Measurements from ENCODE around the gene NCAM1.
"Not testable (repeated sequence)": the region's sequence is repeated elsewhere in the genome, so short reads cannot be mapped to it uniquely, and the experiment has no call there.

The NCAM1 gene

GRCh38 chr11:113275602-113276001 lies 314.4 kb downstream of the NCAM1 start:
- DNase-seq (ENCODE audit: low read depth in 2 of 2), result no peak

DNA sequence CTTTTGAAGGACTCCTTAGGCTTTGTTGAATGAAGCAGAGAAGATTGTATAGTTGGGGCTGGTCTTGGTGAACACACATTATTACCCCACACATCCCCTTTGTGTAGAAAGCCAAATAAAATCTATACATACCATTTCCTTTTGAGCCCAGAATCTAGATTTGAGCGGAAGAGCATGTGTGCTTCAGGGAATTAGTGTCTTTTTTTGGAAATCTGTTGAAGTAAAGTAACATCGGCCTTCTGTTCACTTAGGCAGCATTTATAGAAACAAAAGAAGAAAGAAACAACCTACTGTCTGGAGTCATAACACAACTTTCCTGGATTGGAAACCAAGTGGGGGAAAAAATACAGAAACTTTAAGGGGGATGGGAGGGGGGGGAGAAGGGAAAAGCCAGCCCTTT lies 315.2 kb downstream of the NCAM1 start:
- DNase-seq (ENCODE audit: low read depth in 2 of 2), result no peak

GRCh38 chr11:113277907-113278306 lies 316.7 kb downstream of the NCAM1 start:
- DNase-seq (ENCODE audit: low read depth in 2 of 2), result no peak

DNA sequence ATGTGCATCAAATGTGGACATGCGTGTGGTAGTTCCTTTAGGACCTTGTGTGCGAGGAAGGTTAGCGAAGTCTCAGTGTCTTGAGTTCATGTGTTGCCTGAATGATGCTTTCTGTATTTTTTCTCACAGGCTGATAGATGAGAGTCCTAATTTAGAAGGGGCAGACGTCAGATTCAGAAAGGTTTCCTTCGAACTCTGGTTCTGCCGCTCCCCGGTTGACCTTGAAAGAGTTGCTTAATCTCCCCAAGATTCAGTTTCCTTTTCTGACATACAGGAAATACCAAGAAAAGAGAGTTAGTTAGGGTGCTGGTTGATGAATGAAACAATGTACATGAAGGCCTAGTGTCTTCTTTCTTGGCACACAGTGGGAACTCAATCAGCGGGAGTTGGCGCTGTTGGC lies 317.3 kb downstream of the NCAM1 start:
- no peak for DNase-seq (ENCODE audit: low read depth in 2 of 2)

- no peak for DNase-seq (ENCODE audit: low read depth in 2 of 2)
Observed at GRCh38 chr11:113278925-113279324, 317.7 kb downstream of the NCAM1 start.

DNA sequence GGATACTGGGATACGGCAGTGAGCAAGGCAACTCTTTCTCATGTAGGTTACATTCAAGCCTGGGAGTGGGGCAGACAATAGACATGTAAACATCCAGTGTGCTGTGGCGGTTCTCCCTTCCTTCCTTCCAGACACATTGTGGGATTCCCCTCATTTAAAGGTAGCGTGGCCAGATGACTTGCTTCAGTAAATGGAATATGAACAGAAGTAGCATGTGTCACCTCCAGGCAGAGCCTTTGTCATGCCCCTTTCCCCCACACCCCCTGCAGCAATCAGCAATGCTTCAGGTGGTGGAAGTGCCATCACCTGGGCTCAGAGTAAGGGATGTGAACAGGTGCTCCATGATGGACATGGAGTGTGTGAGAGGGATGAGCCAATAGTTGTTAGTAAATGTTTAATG lies 318.4 kb downstream of the NCAM1 start:
- no peak for DNase-seq (ENCODE audit: low read depth in 2 of 2)

DNA sequence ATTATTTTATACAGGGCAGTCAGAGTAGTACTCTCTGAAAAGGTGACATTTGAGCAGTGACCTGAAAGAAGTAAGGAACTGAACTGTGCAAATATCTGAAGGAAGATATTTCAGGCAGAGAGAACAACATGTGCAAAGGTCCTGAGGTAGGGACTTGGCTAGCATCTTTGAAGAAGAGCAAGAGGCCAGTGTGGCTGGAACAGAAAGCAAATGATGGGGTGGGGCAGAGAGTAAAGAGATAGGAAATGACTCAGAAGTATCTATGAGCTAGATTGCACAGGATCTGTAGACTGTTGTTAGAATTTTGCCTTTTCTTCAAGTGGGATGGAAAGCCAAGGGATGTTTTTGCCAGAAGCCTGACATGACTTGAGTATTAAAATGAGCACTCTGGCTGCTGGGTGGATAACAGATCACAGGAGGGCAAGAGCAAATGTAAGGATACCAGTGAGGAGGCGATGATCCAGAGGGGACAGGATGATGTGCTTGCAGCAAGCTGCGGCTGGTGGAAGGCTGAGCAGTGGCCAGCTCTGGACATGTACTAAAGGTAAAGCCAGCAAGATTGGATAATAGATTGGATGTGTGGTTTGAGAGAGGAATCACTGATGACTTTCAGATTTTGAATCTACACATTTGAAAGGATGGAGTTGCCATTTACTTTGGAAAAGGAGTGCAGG lies 320.0 kb downstream of the NCAM1 start:
- no peak for DNase-seq (ENCODE audit: low read depth in 2 of 2)

DNA sequence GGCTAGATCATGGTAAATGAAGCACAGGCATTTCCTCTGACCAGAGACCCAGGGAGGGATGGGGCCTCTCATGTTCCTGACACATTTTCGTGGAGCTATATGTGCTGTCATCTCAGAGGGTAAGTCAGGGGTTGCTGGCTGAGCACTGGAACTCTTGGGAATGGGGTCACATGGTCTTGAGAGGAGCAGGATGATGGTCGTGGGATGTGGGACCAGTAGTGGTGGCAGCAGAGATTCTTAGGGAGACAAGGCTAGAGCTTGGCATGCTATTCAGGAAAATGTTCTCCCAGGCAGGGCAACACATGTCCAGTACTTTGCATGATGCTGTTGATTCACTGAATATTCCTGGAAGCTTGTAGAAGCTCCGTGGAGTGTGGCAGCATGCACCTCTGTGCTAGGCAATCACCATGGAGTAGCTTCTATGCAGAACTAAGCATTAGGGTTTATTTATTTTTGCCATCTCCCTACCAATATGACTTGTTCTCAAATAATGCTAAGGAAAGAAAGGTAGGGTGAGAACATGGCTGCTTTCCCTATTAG lies 321.7 kb downstream of the NCAM1 start:
- no peak for DNase-seq (ENCODE audit: low read depth in 2 of 2)

- no peak for DNase-seq (ENCODE audit: low read depth in 2 of 2)
Observed at GRCh38 chr11:113283881-113284280, 322.7 kb downstream of the NCAM1 start.

DNA sequence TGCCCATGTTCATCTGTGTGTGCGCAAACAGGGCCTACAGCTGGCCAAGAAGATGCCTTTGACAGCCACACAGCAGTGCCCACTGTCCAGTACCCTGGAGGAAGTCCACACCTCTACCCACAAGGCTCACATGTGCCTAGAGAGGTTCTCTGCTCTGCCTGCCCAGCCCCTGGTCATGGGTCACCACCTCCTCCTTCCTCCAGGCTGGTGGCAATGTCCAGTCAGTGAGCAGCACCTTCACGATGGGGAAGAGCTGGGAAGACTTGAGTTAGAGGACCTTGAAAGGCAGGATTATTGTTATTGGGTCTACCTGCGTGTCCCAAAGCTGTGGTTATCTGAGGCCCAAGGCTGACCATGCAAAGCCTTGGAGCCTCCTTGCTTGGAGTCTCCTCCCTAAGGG lies 324.8 kb downstream of the NCAM1 start:
- no peak for DNase-seq (ENCODE audit: low read depth in 2 of 2)

DNA sequence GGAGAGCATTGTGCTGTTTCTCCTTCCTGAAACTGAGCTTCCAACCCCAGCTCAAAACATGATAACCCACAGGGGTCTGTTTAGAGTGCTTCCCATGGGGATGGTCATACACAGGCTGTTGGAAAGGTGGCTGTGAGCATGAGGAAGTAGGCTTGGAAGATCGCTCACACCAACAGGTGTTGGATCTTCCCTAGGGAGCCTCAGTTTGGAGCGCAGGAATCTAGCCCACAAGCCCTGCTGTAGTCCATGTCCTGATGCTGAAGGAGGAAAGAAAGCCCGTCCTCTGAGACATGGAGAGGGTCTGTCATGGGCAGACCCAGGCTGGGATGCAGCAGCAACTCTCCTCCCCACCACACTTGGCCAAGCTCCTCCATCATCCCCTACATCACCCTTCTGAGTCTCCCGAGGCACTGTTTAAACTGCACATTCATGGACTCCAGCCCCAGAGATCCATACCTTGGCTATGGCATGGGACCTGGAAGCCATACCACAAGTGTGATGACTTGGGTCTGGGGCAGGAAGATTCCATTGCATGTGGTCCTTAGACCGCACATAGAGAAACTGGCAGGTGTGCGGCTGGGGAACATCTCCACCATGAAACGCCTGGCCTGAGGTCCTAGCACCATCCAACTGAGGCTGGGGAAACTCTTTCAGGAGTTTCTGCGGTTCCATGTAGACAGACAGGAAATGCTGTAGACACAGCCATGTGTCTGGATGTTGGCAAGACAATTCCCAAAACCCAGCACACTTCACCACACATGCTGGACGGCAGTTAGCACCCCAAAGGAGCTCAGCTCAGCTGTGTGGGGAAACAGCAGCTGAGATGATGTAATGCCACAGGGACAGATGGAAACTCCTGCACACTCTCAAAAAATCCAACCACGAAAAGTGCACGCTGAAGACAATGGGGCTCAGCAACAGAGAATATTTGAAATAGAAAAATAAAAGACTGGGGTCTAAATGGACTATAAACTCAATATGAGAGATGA lies 325.6 kb downstream of the NCAM1 start:
- DNase-seq (ENCODE audit: low read depth in 2 of 2), result no peak

DNA sequence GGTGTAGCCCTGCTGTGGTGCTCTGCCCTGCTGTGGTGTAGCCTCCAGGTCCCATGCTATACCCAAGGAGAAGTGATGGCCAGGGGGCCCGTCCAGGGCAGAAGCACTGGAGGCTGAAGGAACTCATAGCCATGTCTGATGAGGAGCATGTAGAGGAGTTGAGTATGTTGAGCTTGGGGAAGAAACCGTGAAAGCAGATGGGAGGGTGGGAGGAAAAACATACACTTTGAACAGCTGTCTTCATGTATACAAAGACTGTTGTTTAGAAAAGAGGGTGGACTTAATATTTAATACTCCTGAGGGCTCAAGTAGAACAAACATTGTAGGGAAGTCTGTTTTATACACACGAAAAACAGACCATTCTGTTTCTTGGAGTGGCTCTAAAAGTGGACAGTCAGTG lies 326.6 kb downstream of the NCAM1 start:
- DNase-seq (ENCODE audit: low read depth in 2 of 2), result no peak

- no peak for DNase-seq (ENCODE audit: low read depth in 2 of 2)
Observed at GRCh38 chr11:113288286-113288863, 327.2 kb downstream of the NCAM1 start.

DNA sequence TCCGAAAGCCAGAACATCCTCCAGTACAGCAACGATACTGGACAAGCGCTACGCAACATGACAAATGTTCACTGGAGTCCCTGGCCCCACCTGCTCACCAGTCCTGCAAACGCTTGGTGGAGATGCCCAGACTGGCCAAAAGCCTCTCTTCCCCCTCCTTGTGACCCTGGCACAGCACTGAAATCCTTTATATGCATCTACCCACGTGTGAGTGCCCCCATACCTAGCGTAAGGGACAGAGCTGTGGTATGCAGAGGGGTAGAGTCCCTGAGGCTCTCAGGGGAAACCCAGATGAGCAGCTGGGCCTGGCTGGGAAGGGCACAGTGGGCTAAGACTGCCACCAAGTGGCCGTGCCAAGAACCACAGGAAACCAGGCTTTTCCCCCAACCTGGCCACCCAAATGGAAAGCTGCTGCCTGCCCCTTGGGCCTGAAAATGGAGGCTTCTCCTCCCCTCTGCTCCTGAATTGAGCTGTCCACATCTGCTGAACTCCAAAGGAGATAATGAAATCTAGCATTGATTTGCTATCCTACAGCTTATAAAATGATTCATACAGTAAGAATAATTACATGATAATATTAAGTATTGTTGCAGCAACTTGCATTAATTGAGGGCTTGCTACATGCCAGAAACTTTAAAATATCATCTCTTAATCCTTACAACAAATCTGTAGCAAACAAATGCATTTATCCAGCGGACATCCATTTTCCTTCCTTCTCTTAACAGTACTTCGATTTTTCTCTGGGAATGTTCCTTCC lies 328.4 kb downstream of the NCAM1 start:
- peak in 1 of 2 donors; percentile 35 for DNase-seq (ENCODE audit: low read depth in 2 of 2)

DNA sequence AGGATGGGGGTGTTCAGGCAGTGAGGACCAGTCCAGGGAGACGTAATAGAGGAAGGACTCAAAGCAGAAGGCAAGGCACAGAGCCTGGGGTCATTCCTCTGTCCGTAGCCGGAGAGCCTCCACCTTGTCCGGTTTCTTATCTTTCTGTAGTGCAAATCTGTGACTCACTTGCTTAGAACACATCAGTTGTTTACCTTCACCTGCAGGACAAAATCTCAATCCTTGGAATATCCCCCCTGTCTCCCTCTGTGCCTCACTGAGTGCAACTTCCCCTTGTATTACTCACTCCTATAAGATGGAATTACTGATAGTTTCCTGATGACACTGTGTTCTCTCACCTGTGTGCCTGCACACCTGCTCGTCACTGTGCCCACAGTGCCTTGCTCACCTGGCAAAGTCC lies 332.7 kb downstream of the NCAM1 start:
- DNase-seq (ENCODE audit: low read depth in 2 of 2), result no peak

DNA sequence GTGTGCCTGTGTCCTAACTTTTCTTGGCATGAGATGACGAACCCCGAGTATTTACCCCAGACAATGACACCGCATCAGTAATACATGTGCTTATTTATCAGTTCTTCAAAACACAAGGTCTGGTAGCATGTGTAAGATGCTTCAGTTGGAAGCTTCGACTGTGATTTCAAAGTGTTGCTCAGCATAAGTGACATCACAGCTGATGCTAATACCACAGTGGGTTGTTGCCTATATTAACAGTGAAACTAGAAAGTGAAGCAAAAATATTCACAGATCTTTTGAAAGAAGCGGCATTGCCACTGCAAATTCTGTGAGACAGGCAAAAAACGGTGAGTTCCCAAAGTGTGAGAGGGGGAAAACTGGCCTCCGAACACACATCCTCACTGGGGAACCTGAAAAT lies 334.8 kb downstream of the NCAM1 start:
- DNase-seq (ENCODE audit: low read depth in 2 of 2), result no peak

GRCh38 chr11:113296447-113297205 lies 335.4 kb downstream of the NCAM1 start:
- no peak for DNase-seq (ENCODE audit: low read depth in 2 of 2)

GRCh38 chr11:113298496-113298895 lies 337.3 kb downstream of the NCAM1 start:
- DNase-seq (ENCODE audit: low read depth in 2 of 2), result not testable (repeated sequence)

- no peak for DNase-seq (ENCODE audit: low read depth in 2 of 2)
Observed at GRCh38 chr11:113304916-113305315, 343.7 kb downstream of the NCAM1 start.

GRCh38 chr11:113305440-113306336 lies 344.5 kb downstream of the NCAM1 start:
- peak; percentile 24 to 46 for DNase-seq (ENCODE audit: low read depth in 2 of 2)
